Central memory CD4-positive, alpha-beta T cell (primary cell): Measurements from ENCODE around the gene GHITM.
"Not testable (repeated sequence)": the region's sequence is repeated elsewhere in the genome, so short reads cannot be mapped to it uniquely, and the experiment has no call there.

Experiments
- DNase-seq: peaks from one replicate; pipeline ENCODE4 v3.0.0; 2022
- total RNA-seq, 3 experiments: gene quantifications; one replicate each; lab custom pipeline; 2026; lab: John Stamatoyannopoulos, UW

The GHITM gene, protein sequence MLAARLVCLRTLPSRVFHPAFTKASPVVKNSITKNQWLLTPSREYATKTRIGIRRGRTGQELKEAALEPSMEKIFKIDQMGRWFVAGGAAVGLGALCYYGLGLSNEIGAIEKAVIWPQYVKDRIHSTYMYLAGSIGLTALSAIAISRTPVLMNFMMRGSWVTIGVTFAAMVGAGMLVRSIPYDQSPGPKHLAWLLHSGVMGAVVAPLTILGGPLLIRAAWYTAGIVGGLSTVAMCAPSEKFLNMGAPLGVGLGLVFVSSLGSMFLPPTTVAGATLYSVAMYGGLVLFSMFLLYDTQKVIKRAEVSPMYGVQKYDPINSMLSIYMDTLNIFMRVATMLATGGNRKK
- 200 to 436 (median 215) reads per million in 3 experiments for total RNA-seq

DNA sequence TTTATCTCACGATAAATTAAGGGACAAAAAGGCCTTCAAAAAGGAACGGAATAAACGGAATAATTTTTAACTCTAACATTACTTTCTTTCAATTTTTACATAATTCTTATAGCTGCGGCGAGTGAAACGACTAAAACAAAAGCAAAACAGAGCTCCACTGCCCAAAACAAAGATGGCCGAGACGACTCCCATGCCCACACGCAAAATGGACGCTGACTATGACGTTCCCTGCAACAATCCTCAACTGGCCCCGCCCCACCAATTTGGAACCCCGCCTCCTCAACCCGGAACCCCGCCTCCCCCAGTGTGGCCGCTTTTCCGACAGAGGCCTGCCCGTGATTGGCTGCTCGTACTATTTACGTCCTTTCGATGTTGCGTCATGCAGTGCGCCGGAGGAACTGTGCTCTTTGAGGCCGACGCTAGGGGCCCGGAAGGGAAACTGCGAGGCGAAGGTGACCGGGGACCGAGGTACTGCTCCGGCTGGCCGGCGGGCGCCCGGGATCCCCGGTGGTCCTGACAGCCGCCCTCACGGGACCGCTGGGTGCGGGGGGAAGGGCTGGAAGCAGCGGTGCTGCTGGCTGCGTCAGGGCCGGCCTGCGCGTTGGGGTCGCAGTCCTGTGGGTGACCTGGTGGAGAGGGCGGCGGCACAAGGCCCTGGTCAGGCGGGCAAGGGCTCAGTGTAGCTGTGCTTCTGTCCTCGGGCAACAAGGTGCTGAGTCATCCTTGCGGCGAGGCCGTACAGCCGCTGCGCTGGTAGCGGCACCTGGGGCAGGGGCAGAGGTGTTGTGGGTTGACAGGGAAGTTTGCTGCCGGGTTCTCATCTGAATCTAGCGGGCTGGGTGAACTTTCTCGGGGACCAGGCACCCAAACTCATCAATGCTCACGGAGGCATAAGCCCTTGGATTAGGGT lies at the start of gene GHITM:
TSS of gene GHITM (plus strand) at position 384 of the 910 bp plus-strand sequence. CDS start 1,992 bp downstream, outside the sequence.
- peak; percentile 99 for DNase-seq

DNA sequence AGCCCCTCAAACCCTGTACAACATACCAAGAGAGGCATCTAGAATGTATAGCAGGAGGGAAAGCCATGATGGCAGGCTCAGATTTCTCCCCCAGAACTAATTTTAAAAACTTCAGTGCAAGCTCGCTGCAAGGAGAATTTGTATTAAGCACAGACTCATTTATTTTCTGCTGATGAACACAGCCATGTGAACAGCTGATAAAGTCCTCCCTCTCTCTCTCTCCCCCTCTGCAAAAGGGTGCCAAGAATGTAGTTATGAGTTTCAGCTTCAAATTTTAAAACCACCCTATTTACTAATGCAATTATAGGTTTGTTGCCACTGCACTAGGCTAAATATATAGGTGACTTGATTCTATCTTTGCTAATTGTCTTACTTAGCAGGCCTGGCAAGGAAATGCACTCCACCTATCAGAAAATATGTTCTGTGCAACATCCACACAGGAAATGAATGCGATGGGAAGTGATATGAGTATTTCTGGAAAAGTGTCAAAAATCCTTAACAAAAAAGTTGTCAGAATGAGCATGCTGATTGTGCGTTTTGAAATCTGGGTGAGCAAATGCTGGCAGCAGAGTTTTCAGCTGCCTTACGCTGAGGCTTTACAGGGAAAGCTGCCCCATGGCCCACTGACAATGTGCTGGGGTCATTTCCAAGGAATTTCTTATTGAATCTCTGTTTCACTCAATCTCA lies 43.4 kb upstream of the GHITM start:
- no peak for DNase-seq

DNA sequence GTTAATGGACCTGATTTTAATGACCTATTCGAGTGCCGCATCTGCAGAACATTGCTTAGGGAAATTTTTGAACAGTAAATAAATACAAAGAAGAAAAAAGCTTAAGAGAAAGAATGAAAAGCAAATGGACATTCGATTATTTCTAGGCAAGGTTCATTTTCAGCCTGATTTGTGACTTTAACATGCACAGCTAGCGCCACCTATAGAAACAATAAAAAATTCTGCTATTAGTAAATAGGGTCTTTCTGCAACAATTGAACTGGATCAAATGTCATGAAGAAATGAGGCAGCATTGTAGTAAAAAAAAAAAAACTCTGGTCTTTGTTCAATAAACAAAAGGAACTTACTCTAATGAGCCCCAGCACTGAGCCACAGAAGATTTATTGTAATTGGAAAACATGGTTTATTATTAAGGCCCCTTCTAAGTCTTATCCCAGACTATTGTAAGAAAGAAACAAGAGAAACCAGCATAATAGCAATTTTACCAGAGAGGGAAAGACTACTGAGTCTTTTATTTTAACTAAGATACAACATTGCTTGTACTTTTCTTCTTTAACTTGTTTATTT lies 41.4 kb upstream of the GHITM start:
- no peak for DNase-seq

DNA sequence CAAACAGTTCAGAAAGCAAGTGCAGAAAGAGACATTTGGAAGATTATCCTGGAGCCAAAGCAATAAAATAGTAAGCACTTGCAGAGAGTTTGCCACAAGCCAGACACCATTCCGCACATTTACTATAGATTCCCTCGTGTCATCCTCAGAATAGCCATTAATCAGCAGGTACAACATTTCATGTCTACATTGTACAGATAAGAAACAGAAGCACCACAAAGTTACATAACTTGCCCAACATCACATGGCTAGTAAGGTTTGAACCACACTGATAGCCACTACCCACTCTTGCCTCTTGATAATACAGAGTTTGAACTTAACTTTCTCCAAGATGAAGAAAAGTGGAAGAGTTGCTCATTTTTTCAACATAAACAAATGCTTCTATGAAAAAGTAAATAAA lies 40.6 kb upstream of the GHITM start:
- DNase-seq, result no peak

DNA sequence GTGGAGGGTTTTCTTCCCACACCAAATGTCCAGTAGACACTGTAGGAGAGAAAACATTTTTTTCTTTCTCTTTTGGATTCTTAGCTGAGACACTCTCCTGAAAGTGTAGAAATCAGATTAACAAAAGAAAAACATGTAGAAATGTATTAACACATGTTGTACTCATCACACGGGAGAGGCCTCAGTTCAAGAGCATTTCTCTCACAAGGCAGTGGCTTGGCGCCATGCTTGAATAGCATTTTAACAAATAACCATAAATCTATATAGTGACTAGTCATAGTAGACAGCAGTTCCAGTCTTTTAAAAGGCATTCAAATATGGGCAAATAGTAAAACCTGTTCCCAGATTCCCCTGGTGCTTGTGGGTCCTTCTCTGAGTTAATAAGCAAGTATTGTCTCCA lies 38.3 kb upstream of the GHITM start:
- DNase-seq, result no peak

DNA sequence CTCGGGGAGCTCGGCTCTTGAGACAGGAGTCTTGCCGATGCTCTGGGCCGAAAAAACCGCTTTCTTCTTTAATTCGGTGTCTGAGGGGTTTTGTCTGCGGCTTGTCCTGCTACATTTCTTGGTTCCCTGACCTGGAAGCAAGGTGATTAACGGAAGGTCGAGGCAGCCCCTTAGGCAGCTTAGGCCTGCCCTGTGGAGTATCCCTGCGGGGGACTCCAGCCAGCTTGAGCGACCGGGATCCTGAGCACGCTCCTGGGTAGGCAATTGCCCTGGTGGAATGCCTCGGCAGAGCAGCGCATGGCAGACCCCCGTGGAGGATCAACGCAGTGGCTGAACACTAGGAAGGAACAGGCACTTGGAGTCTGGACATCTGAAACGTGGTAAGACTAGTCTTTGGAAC lies 30.5 kb upstream of the GHITM start:
- no peak for DNase-seq

DNA sequence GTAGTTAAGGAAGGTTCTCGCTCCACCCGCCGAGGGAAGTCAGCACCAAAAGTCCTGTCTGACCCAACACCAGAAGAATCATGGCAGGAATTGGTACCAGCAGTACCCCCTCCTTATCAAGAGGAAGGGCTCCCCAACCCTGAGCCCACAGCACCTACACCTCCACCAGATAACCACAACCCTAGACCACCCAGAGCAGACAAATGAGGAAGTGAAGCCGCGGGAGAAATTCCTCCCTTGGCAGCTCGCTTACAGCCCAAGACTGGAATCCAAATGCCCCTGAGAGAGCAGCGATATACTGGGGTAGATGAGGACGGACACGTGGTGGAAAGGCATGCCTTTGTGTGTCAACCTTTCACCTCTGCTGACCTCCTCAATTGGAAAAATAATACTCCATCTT lies 29.5 kb upstream of the GHITM start:
- not testable (repeated sequence) for DNase-seq

DNA sequence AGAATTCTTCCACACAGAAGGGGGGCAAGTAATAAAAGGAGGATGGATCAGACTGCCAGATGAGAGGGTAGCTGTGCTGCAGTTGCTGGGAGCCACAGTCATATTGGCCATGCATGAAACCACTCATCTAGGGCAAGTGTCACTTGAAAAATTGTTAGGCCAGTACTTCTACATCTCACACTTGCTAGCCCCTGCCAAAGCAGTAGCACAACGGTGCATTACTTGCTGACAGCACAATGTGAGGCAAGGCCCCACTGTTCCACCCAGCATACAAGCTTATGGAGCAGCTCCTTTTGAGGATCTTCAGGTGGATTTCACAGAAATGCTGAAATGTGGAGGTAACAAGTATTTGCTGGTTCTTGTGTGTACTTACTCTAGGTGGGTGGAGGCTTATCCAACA lies 25.8 kb upstream of the GHITM start:
- DNase-seq, result not testable (repeated sequence)

DNA sequence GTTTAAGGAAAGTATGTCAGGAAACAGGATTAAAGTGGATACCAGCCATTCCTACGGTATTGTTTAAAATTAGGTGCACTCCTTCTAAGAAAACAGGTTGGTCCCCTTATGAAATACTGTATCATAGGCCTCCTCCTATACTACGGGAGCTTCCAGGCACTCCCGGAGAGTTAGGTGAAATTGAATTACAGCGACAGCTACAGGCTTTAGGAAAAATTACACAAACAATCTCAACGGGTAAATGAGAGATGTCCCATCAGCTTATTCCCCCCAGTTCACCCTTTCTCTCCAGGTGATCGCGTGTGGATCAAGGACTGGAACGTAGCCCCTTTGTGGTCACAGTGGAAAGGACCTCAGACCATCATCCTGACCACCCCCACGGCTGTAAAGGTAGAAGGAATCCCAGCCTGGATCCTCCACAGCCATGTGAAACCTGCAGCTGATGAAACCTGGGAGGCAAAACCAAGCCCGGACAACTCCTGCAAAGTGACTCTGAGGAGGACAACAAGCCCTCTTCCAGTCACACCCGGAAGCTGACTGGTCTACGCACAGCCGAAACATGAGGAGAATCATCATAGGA lies 25.1 kb upstream of the GHITM start:
- no peak for DNase-seq

DNA sequence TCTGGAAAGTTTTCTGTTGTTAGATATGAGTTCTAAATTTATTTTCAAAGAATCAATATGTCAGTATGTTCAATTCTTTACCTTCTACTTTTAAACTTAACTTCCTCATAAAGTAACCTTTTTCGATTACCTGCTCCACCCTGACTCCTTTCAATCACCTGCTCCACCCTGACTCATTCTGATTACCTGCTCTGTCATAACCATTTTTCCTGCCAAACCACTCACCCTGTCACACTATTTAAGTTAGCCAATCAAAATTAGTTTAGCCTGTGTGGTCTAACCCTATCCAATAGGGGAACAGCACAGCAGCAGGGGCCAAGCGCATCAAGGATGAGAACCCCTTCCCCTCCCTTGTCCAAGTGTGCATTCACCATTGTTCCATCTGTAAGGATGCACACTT lies 22.1 kb upstream of the GHITM start:
- DNase-seq, result not testable (repeated sequence)

DNA sequence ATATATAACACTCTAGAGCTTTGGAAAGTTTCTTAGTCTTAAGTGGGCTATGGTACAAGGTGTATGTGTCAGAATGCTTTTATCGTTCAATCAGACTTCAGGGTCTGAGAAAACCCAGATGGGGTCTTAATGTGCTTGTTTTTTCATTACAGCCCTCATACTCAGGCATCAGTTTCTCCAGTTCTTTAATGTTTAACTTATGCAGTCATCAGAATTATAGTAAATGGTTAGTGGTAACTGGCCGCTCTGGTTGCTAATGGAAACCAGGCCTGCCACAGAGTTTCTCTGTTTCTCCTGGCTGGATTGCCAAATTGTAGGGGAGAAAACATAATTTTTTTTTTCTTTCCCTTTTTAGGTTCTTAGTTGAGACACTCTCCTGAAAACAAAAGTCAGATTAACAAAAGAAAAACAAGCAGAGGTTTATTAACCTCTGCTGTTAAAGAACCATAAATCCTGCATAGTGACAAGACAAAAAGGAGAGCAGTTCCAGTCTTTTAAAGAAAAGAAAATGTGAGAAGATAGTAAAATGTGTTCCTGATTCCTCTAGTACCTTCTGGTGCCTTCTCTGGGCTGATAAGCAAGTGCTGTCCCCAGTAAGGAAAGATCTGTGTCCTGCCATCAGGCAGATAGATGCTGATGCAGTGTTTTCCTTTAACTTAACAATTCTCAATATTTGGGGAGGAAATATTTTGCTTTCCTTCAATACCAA lies 21.5 kb upstream of the GHITM start:
- no peak for DNase-seq

DNA sequence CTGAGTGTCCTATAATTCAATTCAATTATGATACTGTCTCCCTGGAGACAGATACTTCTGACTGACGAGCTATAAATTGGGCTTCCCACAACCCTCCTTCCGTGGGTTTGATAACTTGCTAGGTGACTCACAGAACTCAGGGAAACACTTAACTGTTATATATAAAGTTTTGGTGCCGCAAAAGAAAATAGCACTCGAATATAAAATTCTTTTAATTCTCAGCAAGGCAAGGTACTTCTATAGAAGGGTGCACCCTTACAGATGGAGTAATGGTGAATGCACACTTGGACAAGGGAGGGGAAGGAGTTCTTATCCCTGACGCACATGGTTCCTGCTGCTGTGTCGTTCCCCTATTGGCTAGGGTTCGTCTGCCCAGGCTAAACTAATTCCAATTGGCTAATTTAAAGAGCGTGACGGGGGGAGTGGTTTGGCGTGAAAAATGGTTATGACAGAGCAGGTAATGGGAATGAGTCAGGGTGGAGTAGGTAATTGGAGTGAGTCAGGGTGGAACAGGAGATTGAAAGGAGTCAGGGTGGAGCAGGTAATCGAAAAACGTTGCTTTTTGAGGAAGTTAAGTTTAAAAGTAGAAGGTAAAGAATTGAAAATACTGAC lies 20.8 kb upstream of the GHITM start:
- no peak for DNase-seq

DNA sequence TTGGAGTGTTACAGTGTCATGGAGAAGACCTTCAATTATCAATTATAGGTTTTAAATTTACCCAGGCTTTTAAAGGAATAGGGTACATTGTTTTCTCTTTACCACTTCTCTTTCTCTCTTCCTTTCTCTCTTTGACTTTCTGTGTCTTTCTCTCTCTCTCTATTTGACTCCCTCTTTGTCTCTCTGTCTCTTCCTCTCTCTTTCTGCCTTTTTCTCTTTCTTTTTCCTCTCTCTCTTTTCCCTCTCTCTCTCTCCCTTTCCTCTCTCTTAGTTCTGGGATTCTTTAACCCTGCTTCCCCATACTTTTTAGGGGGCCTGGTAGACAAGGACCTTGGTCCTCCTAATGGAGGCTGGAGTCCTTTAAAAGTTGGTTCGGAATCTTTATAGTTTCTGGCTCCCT lies 15.9 kb upstream of the GHITM start:
- DNase-seq, result no peak

DNA sequence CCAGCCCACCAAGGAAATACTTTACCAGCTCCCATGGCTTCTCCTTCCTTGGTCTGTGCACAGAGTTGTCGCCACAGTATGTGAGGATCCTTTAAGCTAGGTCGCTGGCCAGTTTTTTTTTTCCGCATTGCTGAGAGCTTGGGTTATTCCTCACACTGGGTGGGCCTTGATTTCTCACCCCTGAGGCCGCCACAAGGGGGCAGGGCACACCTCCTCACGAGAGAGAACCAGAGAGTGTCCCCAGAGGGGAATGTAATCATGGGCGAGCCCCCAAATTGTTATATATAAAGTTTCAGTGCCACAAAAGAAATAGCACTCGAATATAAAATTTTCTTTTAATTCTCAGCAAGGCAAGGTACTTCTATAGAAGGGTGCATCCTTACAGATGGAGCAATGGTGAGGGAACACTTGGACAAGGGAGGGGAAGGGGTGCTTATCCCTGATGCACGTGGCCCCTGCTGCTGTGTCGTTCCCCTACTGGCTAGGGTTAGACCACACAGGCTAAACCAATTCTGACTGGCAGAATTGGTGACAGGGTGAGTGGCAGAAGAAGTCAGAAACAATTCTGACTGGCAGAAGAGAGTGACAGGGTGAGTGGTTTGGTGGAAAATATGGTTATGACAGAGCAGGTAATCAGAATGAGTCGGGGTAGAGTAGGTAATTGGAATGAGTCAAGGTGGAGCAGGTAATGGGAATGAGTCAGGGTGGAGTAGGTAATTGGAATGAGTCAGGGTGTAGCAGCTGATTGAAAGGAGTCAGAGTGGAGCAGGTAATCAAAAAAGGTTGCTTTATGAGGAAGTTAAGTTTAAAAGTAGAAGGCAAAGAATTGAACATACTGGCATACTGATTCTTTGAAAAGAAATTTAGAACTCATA lies 13.2 kb upstream of the GHITM start:
- DNase-seq, result not testable (repeated sequence)

DNA sequence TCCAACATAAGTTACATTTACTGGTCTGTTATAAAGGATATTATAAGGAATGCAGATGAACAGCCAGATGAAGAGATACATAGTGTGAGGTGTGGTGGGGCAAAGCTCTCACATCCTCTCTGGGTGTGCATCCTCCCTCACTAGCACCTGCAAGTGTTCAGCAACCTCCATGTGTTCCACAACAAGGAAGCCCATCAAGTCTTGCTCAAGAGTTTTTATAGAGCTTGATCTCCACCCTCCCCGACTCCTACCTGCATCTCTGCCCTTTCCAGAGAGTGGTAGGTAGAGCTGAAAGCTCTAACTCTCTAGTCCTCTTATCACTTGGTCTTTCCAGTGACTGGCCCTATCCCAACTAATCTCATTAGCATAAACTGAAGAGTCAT lies 12.5 kb upstream of the GHITM start:
- DNase-seq, result no peak

DNA sequence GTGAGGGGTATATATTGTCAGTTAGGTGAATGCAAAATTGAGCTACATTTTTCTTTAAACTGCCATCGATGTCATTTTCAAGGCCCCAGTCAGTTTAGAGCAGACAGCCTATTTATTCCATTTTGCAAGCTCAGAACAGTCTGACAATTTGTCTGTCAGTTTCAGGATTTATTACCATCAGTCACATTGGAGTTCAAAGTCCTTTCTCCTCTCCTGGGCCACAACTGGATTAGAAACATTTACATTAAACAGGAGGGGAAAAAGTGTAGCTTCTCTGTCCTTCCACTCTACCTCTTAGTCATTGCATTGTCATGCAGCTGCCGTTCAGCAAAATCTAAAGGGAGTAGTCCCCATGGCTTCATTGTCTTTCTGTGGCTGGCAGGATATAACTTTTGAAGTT lies 3.5 kb upstream of the GHITM start:
- no peak for DNase-seq

DNA sequence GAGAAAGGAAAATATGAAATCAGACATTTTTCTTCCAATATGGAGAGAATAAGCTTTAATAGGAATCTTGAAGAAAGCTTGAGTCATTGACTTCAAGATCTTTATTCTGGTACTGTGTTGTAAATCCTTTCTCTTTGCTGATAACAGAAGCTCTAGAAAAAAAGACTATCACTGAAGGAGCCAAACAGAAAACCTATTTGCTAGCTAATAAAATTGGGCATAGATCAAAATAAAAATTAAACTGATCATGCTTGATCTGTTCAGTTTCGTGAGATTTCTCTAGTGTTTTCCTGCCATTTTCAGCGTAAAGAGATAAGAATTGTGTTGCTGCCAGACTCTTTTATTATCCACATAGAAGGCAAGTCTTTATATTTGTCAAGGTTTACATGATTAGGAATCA lies 1.5 kb upstream of the GHITM start:
- DNase-seq, result no peak

DNA sequence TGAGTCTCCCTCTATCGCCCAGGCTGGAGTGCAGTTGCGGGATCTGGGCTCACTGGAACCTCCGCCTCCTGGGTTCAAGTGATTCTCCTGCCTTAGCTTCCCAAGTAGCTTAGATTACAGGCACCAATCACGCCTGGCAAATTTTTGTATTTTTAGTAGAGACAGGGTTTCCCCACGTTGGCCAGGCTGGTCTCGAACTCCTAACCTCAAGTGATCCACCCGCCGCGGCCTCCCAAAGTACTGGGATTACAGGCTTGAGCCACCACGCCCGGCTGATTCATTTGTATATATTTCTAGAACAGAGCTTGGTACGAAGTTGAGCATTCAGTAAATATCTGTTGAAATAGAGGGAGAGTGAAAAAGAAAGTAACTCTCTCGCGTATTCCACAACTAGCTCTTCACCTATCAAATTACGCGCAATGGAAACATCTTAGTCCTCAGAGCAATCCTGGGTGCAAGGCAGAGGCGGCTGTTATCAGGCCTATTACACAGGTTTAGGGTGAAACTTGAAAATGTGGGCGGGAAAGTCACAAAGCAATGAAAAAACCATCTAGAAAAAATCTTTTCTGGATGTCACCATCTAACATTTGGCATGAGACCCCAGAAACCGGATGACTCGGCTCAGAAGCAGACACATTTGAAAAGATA lies 707 bp upstream of the GHITM start:
- peak; percentile 68 for DNase-seq

DNA sequence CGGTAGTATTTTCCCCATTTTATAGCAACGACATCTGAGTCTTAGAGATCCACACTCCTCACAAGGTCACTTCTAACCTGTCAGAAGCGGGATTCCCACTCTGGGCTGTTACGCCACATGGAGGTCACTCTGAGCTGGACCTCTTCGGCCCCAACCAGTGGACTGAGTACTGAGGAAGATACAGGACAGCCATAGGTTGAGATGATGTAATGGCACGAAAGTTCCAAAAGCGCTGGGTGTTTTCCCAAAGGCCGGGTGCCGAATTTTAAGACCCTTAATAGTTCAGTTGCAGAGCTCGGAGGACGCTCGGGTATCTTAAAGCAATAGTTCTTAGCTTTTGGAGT lies 699 bp downstream of the GHITM start:
- DNase-seq, result no peak

DNA sequence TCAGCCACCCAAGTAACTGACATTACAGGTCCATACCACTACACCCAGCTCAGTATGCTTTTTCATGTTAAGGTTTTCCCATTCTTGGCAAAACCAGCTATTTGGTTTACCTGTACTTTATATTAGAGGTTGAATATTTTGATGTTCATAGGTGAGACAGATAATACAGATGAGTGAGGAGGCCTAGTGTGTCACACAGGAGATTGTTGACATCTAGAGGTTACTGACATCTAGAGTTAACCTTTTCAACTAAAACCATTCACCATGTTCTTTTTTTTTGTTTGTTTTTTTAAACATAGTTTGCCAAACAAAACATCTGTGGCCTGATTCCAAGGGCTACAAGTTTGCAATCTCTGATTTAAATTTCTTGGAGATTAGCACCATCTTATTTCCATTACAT lies 8.0 kb downstream of the GHITM start:
- no peak for DNase-seq
